ENCODE results near the gene NXPH1. TPM values are rescaled to one million over a fixed set of nuclear protein-coding genes. Genes with fewer than 3 reads are reported as not detected.
A peak's percentile ranks its signal among the peaks of the same experiment; 100 is the strongest.

NXPH1 gene
- total and polyA plus RNA-seq, 9 of the 15 experiments (the other 6 are each of a cell fraction or from before 2014, with no cell fraction given): 0.16 TPM; not detected in 8

GRCh38 chr7:8425223-8425622, 8.2 kb upstream of the NXPH1 start:
- H3K9ac ChIP-seq (ENCODE audit: insufficient read depth in 1 of 2, low read depth in 2 of 2, low read length in 2 of 2): no peak overlapping the region
- no peaks in the 10 kb centered on the region for H3K9me3 ChIP-seq (replicated peaks; ENCODE audit: control insufficient read depth, insufficient read depth, low read depth, low read length)
- H4K20me1 ChIP-seq (replicated peaks; ENCODE audit: control insufficient read depth, insufficient read depth, low read length): no peaks in the 10 kb centered on the region
- FAIRE-seq (no peak), ATAC-seq (no peak), DNase-seq (ENCODE audit: extremely low read depth in 1 of 4, low spot score in 3 of 4) (no peak)
- H3K27me3 ChIP-seq (ENCODE audit: control insufficient read depth in 2 of 2, insufficient read depth in 2 of 2, low read length in 2 of 2): no peaks in the 10 kb centered on the region; a peak in 1 of 5 replicates
- POLR2A ChIA-PET: no interaction called here
- WGBS (ENCODE audit: insufficient coverage, low coverage, missing lambda C conversion rate): 0% methylated on average over 1 of the region's 1 CpG
- BruUV-seq (replicated peaks): no TSS peak
- H3K4me3 ChIP-seq: no peak overlapping the region
- no peaks in the 10 kb centered on the region for H3K9me1 ChIP-seq (ENCODE audit: control insufficient read depth, insufficient read depth, low read length)
- no peak overlapping the region for H3K27ac ChIP-seq (ENCODE audit: extremely low read depth, low read depth, low read length)
- no peaks in the 10 kb centered on the region for H3K36me3 ChIP-seq (ENCODE audit: control insufficient read depth, insufficient read depth, low read length)
- TF ChIP-seq TSHZ1 (CRISPR knock-in tag; IDR thresholded peaks at IDR 0.05): no peak
- peak; percentile 49; the same call in 1 of the 2 replicates for TF ChIP-seq ZNF316 (IDR thresholded peaks at IDR 0.05)
- CTCF ChIA-PET (ENCODE audit: low intra/inter-chr PET ratio): no interaction called here
- H2AFZ ChIP-seq (ENCODE audit: low read depth, low read length): no peak overlapping the region
- intact Hi-C loops (cut with micrococcal nuclease): no loop called here
- H3K4me2 ChIP-seq (ENCODE audit: insufficient read depth, low read length): no peak overlapping the region
- H3K4me1 ChIP-seq (replicated peaks in 1 of 2; ENCODE audit: control insufficient read depth in 2 of 2, insufficient read depth in 2 of 2, low read length in 2 of 2): no peaks in the 10 kb centered on the region
- no peaks in the 10 kb centered on the region for H3K79me2 ChIP-seq (ENCODE audit: control insufficient read depth, insufficient read depth, low read length)
- in situ Hi-C loops (cut with MboI): no loop called here

- ATAC-seq (no peak), DNase-seq (ENCODE audit: extremely low read depth in 1 of 4, low spot score in 3 of 4) (no peak), FAIRE-seq (no peak)
- Histone ChIP-seq H3K27me3 (ENCODE audit: control insufficient read depth in 2 of 2, insufficient read depth in 2 of 2, low read length in 2 of 2) (peaks cover 18 to 32% of the 10 kb centered on the region in 2 experiments; a peak in 4 of 5 replicates), H3K4me2 (ENCODE audit: insufficient read depth, low read length) (no peak overlapping the region), H4K20me1 (replicated peaks; ENCODE audit: control insufficient read depth, insufficient read depth, low read length) (no peaks in the 10 kb centered on the region), H2AFZ (ENCODE audit: low read depth, low read length) (no peak overlapping the region), H3K9ac (ENCODE audit: insufficient read depth in 1 of 2, low read depth in 2 of 2, low read length in 2 of 2) (no peak overlapping the region), H3K9me3 (replicated peaks; ENCODE audit: control insufficient read depth, insufficient read depth, low read depth, low read length) (no peaks in the 10 kb centered on the region; the same call in 1 of the 2 replicates), H3K27ac (ENCODE audit: extremely low read depth, low read depth, low read length) (no peak overlapping the region), H3K79me2 (ENCODE audit: control insufficient read depth, insufficient read depth, low read length) (no peaks in the 10 kb centered on the region), H3K9me1 (ENCODE audit: control insufficient read depth, insufficient read depth, low read length) (no peaks in the 10 kb centered on the region), H3K4me1 (replicated peaks in 1 of 2; ENCODE audit: control insufficient read depth in 2 of 2, insufficient read depth in 2 of 2, low read length in 2 of 2) (peaks cover 0 to 21% of the 10 kb centered on the region in 2 experiments; a peak in 2 of 5 replicates), H3K4me3 (no peak overlapping the region), H3K36me3 (ENCODE audit: control insufficient read depth, insufficient read depth, low read length) (no peaks in the 10 kb centered on the region)
- POLR2A ChIA-PET: no interaction called here
- CTCF ChIA-PET (ENCODE audit: low intra/inter-chr PET ratio): no interaction called here
- in situ Hi-C loops (cut with MboI): no loop called here
- BruUV-seq (replicated peaks): no TSS peak
- WGBS (ENCODE audit: insufficient coverage, low coverage, missing lambda C conversion rate): 6% methylated on average over 1 of the region's 1 CpG
- intact Hi-C loops (cut with micrococcal nuclease): no loop called here
- TF ChIP-seq ZNF217 (CRISPR knock-in tag; IDR thresholded peaks at IDR 0.05): no peak
- TF ChIP-seq TAL1 (IDR thresholded peaks at IDR 0.05): no peak
- TF ChIP-seq HNRNPLL (IDR thresholded peaks at IDR 0.05; ENCODE audit: low read depth, low read length, poor library complexity, severe bottlenecking): no peak
- no peak for TF ChIP-seq MXI1 (IDR thresholded peaks at IDR 0.05; ENCODE audit: low read depth, low read length)
- TF ChIP-seq ZFP1 (CRISPR knock-in tag; IDR thresholded peaks at IDR 0.05): no peak
- no peak for TF ChIP-seq TFE3 (CRISPR knock-in tag; IDR thresholded peaks at IDR 0.05)
- TF ChIP-seq JUND (IDR thresholded peaks at IDR 0.05; ENCODE audit: borderline replicate concordance, low read depth, low read length): no peak
- no peak for TF ChIP-seq JUND (tag; IDR thresholded peaks at IDR 0.05; ENCODE audit: borderline replicate concordance, low read depth, low read length)
- no peak for TF ChIP-seq NFYB (IDR thresholded peaks at IDR 0.05; ENCODE audit: extremely low read depth, insufficient read length)
Observed at GRCh38 chr7:8430643-8431042, 2.8 kb upstream of the NXPH1 start.
